ENCODE measurements around the gene MCF2L.

Gene MCF2L

GRCh38 chr13:113139577-113139976, 170.6 kb downstream of the MCF2L start:
- no peak for DNase-seq

DNA sequence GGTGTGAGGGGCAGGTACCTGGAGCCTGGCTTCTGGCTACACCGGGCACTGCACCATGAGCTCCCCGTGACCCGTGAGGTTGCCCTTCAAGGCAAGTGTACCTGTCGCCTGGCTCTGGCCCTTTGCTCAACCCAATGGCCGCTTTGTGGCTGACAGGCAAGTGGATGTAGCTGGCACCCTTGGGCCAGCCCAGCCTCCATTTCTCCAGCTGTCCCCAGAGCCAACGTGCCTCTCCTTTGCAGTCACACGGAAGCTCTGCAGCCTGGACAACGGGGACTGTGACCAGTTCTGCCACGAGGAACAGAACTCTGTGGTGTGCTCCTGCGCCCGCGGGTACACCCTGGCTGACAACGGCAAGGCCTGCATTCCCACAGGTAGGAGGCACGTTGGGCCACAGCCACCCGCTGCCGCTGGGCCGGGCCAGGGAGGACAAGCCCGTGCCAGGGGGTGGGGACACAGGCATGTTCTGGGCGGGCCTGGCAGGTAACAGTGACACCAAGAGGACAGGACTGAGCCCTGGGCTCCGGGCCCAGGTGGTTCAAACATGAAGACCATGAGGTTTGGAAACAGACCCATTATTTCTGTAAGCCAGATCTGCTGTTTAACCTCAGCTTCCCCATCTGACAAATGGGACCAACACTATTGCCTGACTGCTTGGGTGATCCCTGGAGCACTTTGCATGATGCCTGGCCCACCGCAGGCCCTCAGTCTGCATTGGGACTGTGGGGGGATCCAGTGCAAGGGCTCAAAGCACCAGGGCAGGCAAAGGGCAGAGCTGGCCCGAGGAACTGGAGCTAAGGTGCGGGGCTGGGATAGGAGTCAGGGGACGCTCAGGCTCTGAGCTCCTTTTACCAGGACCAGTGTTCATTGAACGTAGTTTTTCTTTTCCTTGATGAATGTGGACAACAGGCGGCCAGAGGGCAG, 171.9 kb downstream of the MCF2L start:
- no peak for DNase-seq

- no peak for DNase-seq
Observed at GRCh38 chr13:113141601-113141970, 172.6 kb downstream of the MCF2L start.

DNA sequence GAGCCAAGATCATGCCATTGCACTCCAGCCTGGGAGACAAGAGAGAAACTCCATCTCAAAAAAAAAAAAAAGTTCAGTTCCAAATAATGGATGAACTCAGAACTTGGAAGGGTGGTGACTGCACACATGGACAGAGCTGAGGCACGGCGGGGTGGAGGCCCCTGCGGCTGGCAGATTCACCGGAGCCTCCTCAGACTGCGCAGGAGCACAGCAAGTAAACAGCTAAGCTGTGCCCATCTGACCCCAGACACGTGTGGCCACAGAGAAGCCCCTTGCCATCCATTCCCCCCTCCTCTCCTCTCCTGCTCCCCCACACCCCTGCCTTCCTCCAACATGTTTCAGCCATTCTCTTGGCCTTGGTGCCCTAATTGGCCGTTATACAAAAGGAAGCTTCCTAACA, 173.9 kb downstream of the MCF2L start:
- no peak for DNase-seq

- no peak for DNase-seq
Observed at GRCh38 chr13:113143466-113144254, 174.6 kb downstream of the MCF2L start.

GRCh38 chr13:113144255-113144629, 175.2 kb downstream of the MCF2L start:
- no peak for DNase-seq

- no peak for DNase-seq
Observed at GRCh38 chr13:113145496-113145895, 176.5 kb downstream of the MCF2L start.

- DNase-seq: no peak
Observed at GRCh38 chr13:113145911-113146598, 177.0 kb downstream of the MCF2L start.

- DNase-seq: no peak
Observed at GRCh38 chr13:113146750-113147149, 177.7 kb downstream of the MCF2L start.

- no peak for DNase-seq
Observed at GRCh38 chr13:113147206-113147605, 178.2 kb downstream of the MCF2L start.

DNA sequence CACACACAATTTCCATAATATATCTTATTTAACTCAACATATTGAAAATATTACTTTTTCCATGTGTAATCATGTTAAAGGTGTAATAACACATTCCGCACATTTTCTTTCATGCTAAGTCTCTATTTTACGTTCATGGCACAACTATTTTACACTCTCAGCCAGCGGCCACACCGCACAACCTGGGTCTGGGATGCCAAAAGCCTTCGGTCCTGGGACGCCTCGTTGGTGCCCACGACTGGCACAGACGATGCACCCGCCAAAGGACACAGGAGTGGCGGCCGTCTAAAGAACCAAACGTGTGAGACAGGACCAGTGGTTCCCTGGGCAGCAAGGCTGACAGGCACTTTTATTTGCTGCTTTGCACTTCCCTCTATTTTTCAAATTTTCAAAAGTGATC, 179.4 kb downstream of the MCF2L start:
- no peak for DNase-seq

- DNase-seq: no peak
Observed at GRCh38 chr13:113148940-113149503, 180.0 kb downstream of the MCF2L start.

Data from NCI-H1694 treated with DMSO at 0.1 percent for 48 hours (cell line).